IPS-18a (cell line): ENCODE results near the gene CASR.

Experiments used
- H3K27ac ChIP-seq: one replicate; pipeline ENCODE4 v1.5.1; 2013; ENCODE audit warnings: low read length
- H3K27me3 ChIP-seq: one replicate; pipeline ENCODE4 v1.6.1; 2013; ENCODE audit warnings: mild to moderate bottlenecking, low read length; ENCODE audit not compliant: control insufficient read depth, insufficient read depth
- H3K36me3 ChIP-seq: one replicate; pipeline ENCODE4 v1.6.1; 2013; ENCODE audit warnings: low read depth, low read length; ENCODE audit not compliant: control insufficient read depth
- H3K4me1 ChIP-seq: one replicate; pipeline ENCODE4 v1.6.1; 2013; ENCODE audit warnings: low read depth, low read length; ENCODE audit not compliant: control insufficient read depth
- H3K4me3 ChIP-seq: one replicate; pipeline ENCODE4 v1.5.1; 2013; ENCODE audit warnings: low read length
- H3K9ac ChIP-seq: one replicate; pipeline ENCODE4 v1.6.1; 2013; ENCODE audit warnings: mild to moderate bottlenecking, low read length, moderate library complexity
- H3K9me3 ChIP-seq: one replicate; pipeline ENCODE4 v1.6.1; 2013; ENCODE audit warnings: low read depth, low read length; ENCODE audit not compliant: control insufficient read depth

The CASR gene

DNA sequence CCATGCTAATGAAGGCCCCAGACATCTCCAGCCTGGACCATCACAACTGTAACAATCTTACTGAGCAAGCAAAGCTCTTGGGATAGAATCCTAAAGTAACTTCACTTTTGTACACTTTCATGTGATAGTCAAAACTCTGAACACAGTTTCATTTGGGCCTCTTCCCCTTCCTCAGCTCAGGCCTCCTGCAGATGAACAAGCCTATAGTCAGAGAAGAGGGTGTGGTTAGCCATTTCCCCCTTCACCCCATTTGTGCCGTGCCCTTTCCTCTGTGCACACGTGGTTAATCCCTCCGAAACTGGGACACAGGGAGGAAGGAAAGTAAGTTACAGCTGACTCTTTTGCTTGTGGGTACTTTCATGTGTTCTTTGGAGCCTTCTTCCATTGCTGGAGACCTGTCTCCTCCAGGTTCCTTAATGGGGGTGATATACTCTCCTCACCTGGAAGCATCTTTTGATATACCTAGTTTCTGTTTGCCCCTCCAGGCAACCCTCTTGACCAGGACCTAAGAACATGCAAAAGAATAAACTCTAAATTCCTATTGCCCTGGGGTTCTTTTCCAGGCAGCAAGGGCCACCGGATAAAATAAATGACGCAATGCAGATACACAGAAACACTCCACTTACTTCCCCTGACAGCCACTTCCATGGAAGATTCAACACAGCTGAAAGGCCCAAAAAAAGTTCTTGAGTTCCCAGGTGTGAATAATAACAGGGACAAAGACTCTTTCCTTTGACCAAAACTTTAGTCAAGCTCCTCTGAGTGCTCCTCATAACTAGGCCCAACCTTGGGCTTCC is 112.0 kb downstream of the CASR start:
- H3K9ac ChIP-seq = no peak overlapping the region
- H3K4me1 ChIP-seq = no peaks in the 10 kb centered on the region
- H3K4me3 ChIP-seq = no peak overlapping the region
- H3K36me3 ChIP-seq = no peaks in the 10 kb centered on the region
- H3K9me3 ChIP-seq = no peaks in the 10 kb centered on the region
- no peak overlapping the region for H3K27ac ChIP-seq
- H3K27me3 ChIP-seq = no peaks in the 10 kb centered on the region

DNA sequence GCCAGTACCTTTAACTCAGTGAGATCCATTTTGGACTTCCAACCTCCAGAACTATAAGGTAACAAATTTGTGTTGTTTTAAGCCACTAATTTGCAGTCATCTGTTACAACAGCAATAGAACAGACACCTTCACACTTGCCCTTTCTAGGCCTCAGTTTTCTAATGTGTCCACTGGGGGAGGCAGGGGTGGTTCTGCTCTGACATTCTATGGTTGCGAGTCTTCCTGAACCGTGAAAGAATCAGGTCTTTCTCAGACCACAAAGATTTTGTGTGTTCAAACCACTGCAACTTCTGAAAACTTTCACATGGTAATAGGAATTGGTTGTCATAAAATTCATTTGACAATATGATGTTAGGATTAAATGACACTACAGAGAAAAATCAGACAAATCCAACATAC is 114.8 kb downstream of the CASR start:
- no peak overlapping the region for H3K27ac ChIP-seq
- H3K4me3 ChIP-seq = no peak overlapping the region
- H3K36me3 ChIP-seq = no peaks in the 10 kb centered on the region
- no peaks in the 10 kb centered on the region for H3K4me1 ChIP-seq
- H3K9me3 ChIP-seq = no peaks in the 10 kb centered on the region
- H3K27me3 ChIP-seq = no peaks in the 10 kb centered on the region
- H3K9ac ChIP-seq = no peak overlapping the region

DNA sequence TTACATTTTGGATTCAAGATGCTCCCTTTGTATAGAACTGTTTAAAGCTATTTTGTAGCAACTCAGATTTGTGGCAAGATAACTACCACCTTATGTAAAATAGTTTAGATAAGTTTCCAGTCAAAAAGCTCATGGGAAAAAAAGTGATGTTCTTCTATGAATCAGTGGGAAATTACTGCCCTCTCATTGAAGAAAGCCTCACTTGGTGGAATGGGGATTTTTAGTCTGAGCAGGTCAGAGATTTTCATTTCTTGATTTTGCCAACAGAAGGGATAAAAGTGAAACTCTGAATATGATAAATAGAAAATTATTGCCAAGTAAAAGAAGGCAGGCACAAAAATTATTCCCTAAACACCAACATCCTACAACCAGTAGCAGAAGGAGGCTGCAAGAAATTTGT is 115.7 kb downstream of the CASR start:
- Histone ChIP-seq H3K9me3 (no peaks in the 10 kb centered on the region), H3K4me3 (no peak overlapping the region), H3K4me1 (no peaks in the 10 kb centered on the region), H3K36me3 (no peaks in the 10 kb centered on the region), H3K27me3 (no peaks in the 10 kb centered on the region), H3K27ac (no peak overlapping the region), H3K9ac (no peak overlapping the region)

DNA sequence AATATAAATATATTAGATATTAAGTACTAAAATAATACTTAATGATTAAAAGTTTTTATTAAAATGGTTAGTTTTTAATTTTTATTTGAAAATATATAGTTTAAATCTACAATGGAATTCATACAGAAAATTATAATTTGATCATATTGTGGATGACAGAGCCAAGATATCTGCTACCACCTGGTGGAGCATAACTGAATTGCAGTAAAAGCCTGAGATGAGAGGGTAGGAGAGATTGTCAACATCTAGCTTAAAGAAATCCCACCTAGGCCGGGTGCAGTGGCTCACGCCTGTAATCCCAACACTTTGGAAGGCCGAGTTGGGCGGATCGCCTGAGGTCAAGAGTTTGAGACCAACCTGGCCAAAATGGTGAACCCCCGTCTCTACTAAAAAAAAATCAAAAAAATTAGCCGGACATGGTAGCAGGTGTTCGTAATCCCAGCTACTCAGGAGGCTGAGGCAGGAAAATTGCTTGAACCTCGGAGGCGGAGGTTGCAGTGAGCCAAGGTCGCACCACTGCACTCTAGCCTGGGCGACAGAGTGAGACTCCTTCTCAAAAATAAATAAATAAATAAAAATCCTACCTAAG is 116.5 kb downstream of the CASR start:
- no peaks in the 10 kb centered on the region for H3K4me1 ChIP-seq
- H3K27ac ChIP-seq = no peak overlapping the region
- H3K9ac ChIP-seq = no peak overlapping the region
- no peaks in the 10 kb centered on the region for H3K9me3 ChIP-seq
- no peaks in the 10 kb centered on the region for H3K36me3 ChIP-seq
- no peaks in the 10 kb centered on the region for H3K27me3 ChIP-seq
- H3K4me3 ChIP-seq = no peak overlapping the region

DNA sequence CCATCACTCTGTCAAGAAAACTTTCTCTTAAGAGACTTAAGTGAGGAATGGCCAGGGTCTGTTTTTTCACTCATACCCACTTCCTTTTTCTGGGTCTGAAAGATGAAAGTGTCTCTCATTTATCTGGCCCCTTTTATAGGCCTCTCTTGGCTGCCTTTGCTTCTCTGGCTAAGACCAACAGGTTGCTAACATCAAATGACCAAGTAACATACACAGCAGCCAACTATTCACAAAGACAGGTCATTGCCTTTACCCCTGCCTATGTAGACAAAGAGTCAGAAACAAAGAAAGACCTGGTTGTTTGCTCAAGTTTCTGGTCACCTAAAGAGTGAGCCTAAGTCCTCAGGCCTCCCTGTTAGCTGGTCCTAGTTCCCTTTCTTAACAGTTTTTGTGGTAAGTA is 117.6 kb downstream of the CASR start:
- Histone ChIP-seq H3K4me1 (no peaks in the 10 kb centered on the region), H3K9me3 (no peaks in the 10 kb centered on the region), H3K9ac (no peak overlapping the region), H3K27ac (no peak overlapping the region), H3K27me3 (no peaks in the 10 kb centered on the region), H3K36me3 (no peaks in the 10 kb centered on the region), H3K4me3 (no peak overlapping the region)

DNA sequence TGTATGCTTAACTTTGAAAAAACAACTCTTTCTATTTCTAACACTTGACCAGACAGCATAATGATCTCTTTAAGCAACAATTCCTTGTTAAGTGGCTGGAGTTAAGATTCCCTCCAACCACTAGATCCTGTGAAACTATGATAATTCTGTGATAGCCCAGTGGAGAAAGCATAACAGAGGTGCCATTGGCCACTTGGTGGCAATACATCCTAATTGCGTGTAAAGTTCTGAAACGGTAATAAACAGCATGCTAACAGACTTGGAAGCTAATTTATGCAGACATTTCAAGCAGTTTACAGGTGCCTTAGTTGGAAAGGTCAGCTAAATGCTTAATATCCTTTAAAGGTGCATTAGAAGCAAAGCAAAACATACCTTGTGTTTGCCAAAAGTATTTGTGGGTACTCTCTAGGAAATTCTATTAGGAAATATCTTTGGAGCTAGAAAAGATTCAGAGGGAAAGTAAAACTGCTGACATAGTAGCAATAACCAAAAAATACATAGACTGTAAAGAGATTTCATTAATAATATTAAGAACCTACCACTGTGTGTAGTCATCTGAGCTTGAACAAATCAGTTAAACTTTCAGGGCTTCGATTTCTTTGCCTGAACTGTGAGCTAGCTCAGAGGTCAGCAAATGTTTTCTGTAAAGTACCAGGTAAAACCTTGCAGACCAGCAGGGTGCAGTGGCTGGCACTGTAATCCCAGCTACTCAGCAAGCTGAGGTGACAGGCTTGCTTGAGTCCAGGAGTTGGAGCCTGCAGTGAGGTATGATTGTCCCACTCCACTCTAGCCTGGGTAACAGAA is 122.6 kb downstream of the CASR start:
- Histone ChIP-seq H3K27ac (no peak overlapping the region), H3K36me3 (no peaks in the 10 kb centered on the region), H3K4me1 (no peaks in the 10 kb centered on the region), H3K27me3 (no peaks in the 10 kb centered on the region), H3K9me3 (no peaks in the 10 kb centered on the region), H3K9ac (no peak overlapping the region), H3K4me3 (no peak overlapping the region)

DNA sequence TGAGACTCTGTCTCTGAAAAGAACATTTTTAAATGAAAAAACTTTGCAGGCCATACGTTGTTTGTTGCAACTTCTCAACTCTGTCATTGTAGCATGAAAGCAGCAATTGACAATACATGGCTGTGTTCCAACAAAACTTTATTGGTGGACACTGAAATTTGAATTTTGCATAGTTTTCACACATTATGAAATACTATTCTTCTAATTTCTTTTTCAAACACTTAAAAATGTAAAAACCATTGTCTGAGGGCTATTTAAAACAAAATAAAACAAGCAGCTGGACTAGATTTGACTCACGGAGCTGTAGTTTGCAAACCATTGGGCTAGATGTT is 123.1 kb downstream of the CASR start:
- Histone ChIP-seq H3K4me3 (no peak overlapping the region), H3K27me3 (no peaks in the 10 kb centered on the region), H3K27ac (no peak overlapping the region), H3K4me1 (no peaks in the 10 kb centered on the region), H3K9me3 (no peaks in the 10 kb centered on the region), H3K9ac (no peak overlapping the region), H3K36me3 (no peaks in the 10 kb centered on the region)

DNA sequence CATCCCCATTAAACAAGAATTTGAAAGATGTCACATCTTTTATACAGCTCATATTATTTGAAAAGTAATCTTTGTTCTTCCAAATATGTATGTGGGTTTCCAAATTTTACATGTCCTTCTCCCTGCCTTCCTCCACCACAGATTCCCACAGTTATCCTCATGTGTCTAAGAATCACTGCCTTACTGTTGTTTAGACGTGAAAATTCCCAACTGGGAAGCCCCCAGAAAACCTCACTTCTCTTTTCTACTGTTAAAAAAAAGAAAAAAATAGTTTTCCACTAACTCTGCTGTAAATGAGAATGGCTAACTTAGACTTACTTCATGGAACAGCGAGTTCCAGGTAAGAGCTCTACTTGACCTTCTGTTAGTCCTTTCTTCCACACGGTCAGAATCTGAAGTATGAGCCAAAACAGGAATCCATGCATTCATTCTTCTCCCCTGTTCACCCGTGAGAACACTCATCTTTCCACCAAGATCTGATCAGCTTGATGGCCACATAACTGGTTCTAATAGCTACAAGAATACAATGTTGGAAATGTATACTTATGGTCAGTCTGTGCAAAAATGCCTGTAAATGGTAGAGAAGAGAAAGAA is 123.7 kb downstream of the CASR start:
- Histone ChIP-seq H3K4me3 (no peak overlapping the region), H3K27me3 (no peaks in the 10 kb centered on the region), H3K27ac (no peak overlapping the region), H3K9me3 (no peaks in the 10 kb centered on the region), H3K9ac (no peak overlapping the region), H3K4me1 (no peaks in the 10 kb centered on the region), H3K36me3 (no peaks in the 10 kb centered on the region)

DNA sequence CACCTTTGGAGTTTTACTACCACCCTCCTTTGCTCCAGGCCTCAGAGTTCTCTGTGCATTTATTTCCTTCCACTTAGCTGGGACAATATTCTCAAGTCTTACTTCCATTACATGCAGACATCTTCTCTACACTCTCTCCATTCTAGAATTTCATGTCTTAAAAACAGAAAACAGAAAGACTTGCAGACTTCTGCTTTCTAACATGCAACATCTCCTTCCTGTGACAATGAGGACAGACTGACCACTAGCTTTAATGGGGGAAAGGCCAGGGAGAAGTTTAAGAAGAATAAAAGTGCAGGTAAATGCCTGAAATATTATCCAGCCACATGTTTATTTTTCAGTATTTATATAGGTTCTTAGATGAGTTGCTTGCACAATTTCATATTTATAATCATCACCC is 124.5 kb downstream of the CASR start:
- Histone ChIP-seq H3K9me3 (no peaks in the 10 kb centered on the region), H3K4me3 (no peak overlapping the region), H3K4me1 (no peaks in the 10 kb centered on the region), H3K36me3 (no peaks in the 10 kb centered on the region), H3K27me3 (no peaks in the 10 kb centered on the region), H3K27ac (no peak overlapping the region), H3K9ac (no peak overlapping the region)

DNA sequence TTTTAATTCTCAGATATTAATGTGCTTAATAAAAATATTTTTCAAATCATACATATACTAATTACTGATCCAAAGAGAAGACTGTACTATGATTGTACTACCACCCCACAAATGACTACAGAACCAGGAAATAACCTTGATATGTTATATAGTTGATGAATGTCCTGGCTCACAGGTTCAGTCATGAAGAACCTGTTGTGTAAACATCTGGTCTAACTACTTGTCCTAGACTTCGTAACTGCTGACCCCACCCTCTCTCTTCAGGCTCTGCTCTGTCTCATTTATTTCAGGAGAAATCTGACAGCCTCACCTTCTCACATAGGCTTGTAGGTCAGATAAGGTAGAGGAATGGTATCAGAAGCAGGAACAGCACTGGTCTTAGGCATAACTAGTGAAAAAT is 126.9 kb downstream of the CASR start:
- H3K9ac ChIP-seq = no peak overlapping the region

DNA sequence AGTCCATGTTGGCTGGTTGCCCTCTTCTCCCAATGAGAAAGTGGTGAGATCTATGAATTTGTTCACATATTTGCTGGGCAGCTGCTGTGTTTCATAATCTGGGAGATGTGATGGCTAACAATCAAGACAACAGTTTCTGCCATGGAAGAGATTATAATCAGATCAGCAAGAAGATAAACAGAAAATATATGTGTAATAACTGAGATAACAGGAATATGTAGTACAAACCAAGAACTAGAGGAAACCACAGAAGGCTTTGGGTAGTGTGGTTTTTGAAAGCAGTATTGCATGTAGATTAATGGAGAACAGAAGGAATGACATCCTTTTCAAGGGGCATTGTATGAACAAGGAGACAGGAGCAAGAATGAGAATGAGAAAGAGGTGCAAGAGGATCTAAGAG is 129.4 kb downstream of the CASR start:
- H3K4me3 ChIP-seq = no peak overlapping the region
- no peaks in the 10 kb centered on the region for H3K27me3 ChIP-seq
- no peak overlapping the region for H3K9ac ChIP-seq
- no peak overlapping the region for H3K27ac ChIP-seq
- no peaks in the 10 kb centered on the region for H3K9me3 ChIP-seq
- H3K4me1 ChIP-seq = no peaks in the 10 kb centered on the region
- no peaks in the 10 kb centered on the region for H3K36me3 ChIP-seq

More for the DNA sequence above, 126.9 kb downstream of the CASR start:
- H3K27ac ChIP-seq = no peak overlapping the region
- H3K36me3 ChIP-seq = no peaks in the 10 kb centered on the region
- H3K4me1 ChIP-seq = no peaks in the 10 kb centered on the region
- no peak overlapping the region for H3K4me3 ChIP-seq
- H3K27me3 ChIP-seq = no peaks in the 10 kb centered on the region
- H3K9me3 ChIP-seq = no peaks in the 10 kb centered on the region
